Endothelial cell of umbilical vein (primary cell): ENCODE results near the gene LPAR6. TPM values are rescaled to one million over a fixed set of nuclear protein-coding genes. Genes with fewer than 3 reads are reported as not detected.

Source experiments
- BruUV-seq: library from RNA; stranded (reverse); fragments of 400-500 nt; replicated peaks from 2 replicates; lab custom pipeline; 2021; lab: Mats Ljungman, UMichigan
- CTCF ChIA-PET: fragments of 300-600, 350-600 bp; sonication (Branson Sonifier 250); formaldehyde crosslinking; loops from one replicate; lab custom pipeline; 2021; ENCODE audit warnings: antibody characterized with exemption, inconsistent platforms; lab: Charles Lee
- POLR2A ChIA-PET: fragments of 300-600, 350-600 bp; sonication (Branson Sonifier 250); formaldehyde crosslinking; loops from one replicate; lab custom pipeline; 2021; ENCODE audit warnings: antibody characterized with exemption, inconsistent platforms; lab: Charles Lee
- DNase-seq: peaks from one replicate; pipeline ENCODE4 v3.0.0-alpha.2; 2011; ENCODE audit warnings: low read depth, low spot score
- FAIRE-seq: peaks from 2 replicates; lab custom pipeline; 2011; peaks lifted over from hg19 to GRCh38; lab: Jason Lieb, UNC
- H2AFZ ChIP-seq: 2 replicates; pipeline ENCODE4 v1.6.0; 2012; ENCODE audit warnings: low read depth, low read length, control low read depth, inconsistent platforms
- H3K27ac ChIP-seq: 2 replicates; pipeline ENCODE4 v1.5.1; 2011; ENCODE audit warnings: low read depth, mild to moderate bottlenecking, control low read depth, low read length, moderate library complexity; ENCODE audit not compliant: insufficient read depth
- H3K27me3 ChIP-seq, 2 experiments: 2 replicates each; pipeline versions ENCODE4 v1.6.0 to v1.6.1; 2011; ENCODE audit warnings: low read length in 2 of 2, mixed read lengths in 1 of 2; ENCODE audit not compliant: control insufficient read depth in 2 of 2, insufficient read depth in 2 of 2
- H3K36me3 ChIP-seq, 2 experiments: 2 replicates in 1 of 2; 3 replicates in 1 of 2; pipeline ENCODE4 v1.5.1; 2011; ENCODE audit warnings: low read length in 2 of 2, mild to moderate bottlenecking in 1 of 2, moderate library complexity in 1 of 2; ENCODE audit not compliant: control insufficient read depth in 2 of 2, insufficient read depth in 2 of 2; ENCODE audit errors: extremely low read depth in 1 of 2
- H3K4me1 ChIP-seq: 3 replicates; pipeline ENCODE4 v1.5.1; 2011; ENCODE audit warnings: mild to moderate bottlenecking, low read length; ENCODE audit not compliant: control insufficient read depth, insufficient read depth; ENCODE audit errors: extremely low read depth
- H3K4me2 ChIP-seq: 2 replicates; pipeline ENCODE4 v1.6.1; 2011; ENCODE audit warnings: low read length, control low read depth, mixed read lengths; ENCODE audit not compliant: insufficient read depth
- H3K4me3 ChIP-seq, 3 experiments: fragments of 200-600 bp in 1 of 3; sonication (generic), shearing (Covaris generic) in 1 of 3; replicated peaks in 1 of 3; 2 replicates each; pipeline ENCODE4 v1.5.1; 2011 to 2016; ENCODE audit warnings: control low read depth in 3 of 3, low read length in 3 of 3, mild to moderate bottlenecking in 2 of 3, inconsistent platforms in 1 of 3, low read depth in 1 of 3, moderate library complexity in 1 of 3; ENCODE audit not compliant: insufficient read depth in 1 of 3
- H3K79me2 ChIP-seq: 2 replicates; pipeline ENCODE4 v1.6.0; 2012; ENCODE audit warnings: low read length, inconsistent platforms; ENCODE audit not compliant: control insufficient read depth, insufficient read depth
- H3K9ac ChIP-seq: replicated peaks from 2 replicates; pipeline ENCODE3; 2011; ENCODE audit warnings: low read length, control low read depth; ENCODE audit not compliant: insufficient read depth; ENCODE audit errors: extremely low read depth
- H3K9me1 ChIP-seq: replicated peaks from 3 replicates; pipeline ENCODE4 v1.6.0; 2011; ENCODE audit warnings: mild to moderate bottlenecking, low read length; ENCODE audit not compliant: control insufficient read depth, insufficient read depth; ENCODE audit errors: extremely low read depth
- H3K9me3 ChIP-seq: replicated peaks from 2 replicates; pipeline ENCODE4 v1.5.1; 2012; ENCODE audit warnings: low read length, inconsistent platforms; ENCODE audit not compliant: control insufficient read depth, insufficient read depth
- H4K20me1 ChIP-seq: replicated peaks from 2 replicates; pipeline ENCODE3; 2011; ENCODE audit warnings: mild to moderate bottlenecking, low read length; ENCODE audit not compliant: control insufficient read depth, insufficient read depth; ENCODE audit errors: extremely low read depth
- EZH2 ChIP-seq: IDR thresholded peaks from 2 replicates; pipeline ENCODE4 v1.6.1; 2012; ENCODE audit warnings: borderline replicate concordance, low read depth, mild to moderate bottlenecking, moderate library complexity, low read length, inconsistent platforms; ENCODE audit not compliant: severe bottlenecking
- FOS ChIP-seq: IDR thresholded peaks from 2 replicates; pipeline ENCODE4 v1.6.1; 2011; ENCODE audit warnings: mild to moderate bottlenecking, low read length, moderate library complexity, borderline replicate concordance; ENCODE audit not compliant: insufficient read depth
- GATA2 ChIP-seq: IDR thresholded peaks from 2 replicates; pipeline ENCODE4 v1.7.0; 2011; ENCODE audit warnings: low read depth, mild to moderate bottlenecking, moderate library complexity, mixed read lengths, low read length; ENCODE audit not compliant: insufficient read length, insufficient read depth
- MAX ChIP-seq: IDR thresholded peaks from 2 replicates; pipeline ENCODE4 v1.6.1; 2011; ENCODE audit not compliant: insufficient read depth, insufficient read length
- MYC ChIP-seq: IDR thresholded peaks from one replicate; pipeline ENCODE4 v1.6.1; 2011; ENCODE audit warnings: mild to moderate bottlenecking, low read depth, low read length
- POLR2A ChIP-seq: IDR thresholded peaks from 2 replicates; pipeline ENCODE4 v1.6.1; 2012; ENCODE audit warnings: low read depth, mild to moderate bottlenecking, control low read depth, low read length
- POLR2AphosphoS5 ChIP-seq: IDR thresholded peaks from 2 replicates; pipeline ENCODE4 v1.6.1; 2012; ENCODE audit warnings: low read depth, mild to moderate bottlenecking, control low read depth, low read length, moderate library complexity; ENCODE audit not compliant: insufficient read depth
- dilution Hi-C: fragments of 300-500 bp; cut with MboI; formaldehyde crosslinking; loops from one replicate; pipeline ENCODE4 v1.15.0; 2019; ENCODE audit warnings: low sequenced_read_pairs; ENCODE audit not compliant: extremely low pct_ligation_motif_present
- intact Hi-C: fragments of 100-400 bp; cut with micrococcal nuclease; formaldehyde crosslinking; loops from one replicate; pipeline ENCODE4 v1.10.0; 2022
- polyA plus RNA-seq, 4 experiments: library from polyadenylated mRNA; depleted of rRNA in 3 of 4; stranded (reverse) in 3 of 4; unstranded in 1 of 4; fragments of >200 nt; gene quantifications; 2 replicates each; pipeline versions ENCODE4 v1.2.1 to v1.2.3, GENCODE V29; 2011 to 2012; ENCODE audit warnings: missing spikeins in 1 of 4
- total RNA-seq: library from RNA; stranded (reverse); gene quantifications from 2 replicates; pipeline ENCODE4 v1.2.3, GENCODE V29; 2021

LPAR6 gene
- total and polyA plus RNA-seq, 2 donors (not counting 3 experiments of a cell fraction or from before 2014, with no cell fraction given): 14.5 to 22.9 TPM

- peaks cover 2% of the 10 kb centered on the region for H3K79me2 ChIP-seq
- peaks cover 44% of the 10 kb centered on the region for H3K4me1 ChIP-seq
- no peaks in the 10 kb centered on the region for H3K9me1 ChIP-seq
- H3K4me3 ChIP-seq: no peak overlapping the region
- H3K9ac ChIP-seq: peak overlapping the region; percentile 64
- intact Hi-C loops (no loop called here), dilution Hi-C loops (no loop called here)
- no peak overlapping the region for H2AFZ ChIP-seq
- no peak overlapping the region for H3K27ac ChIP-seq
- POLR2A ChIA-PET: no interaction called here
- no peaks in the 10 kb centered on the region for H3K27me3 ChIP-seq
- H4K20me1 ChIP-seq: no peaks in the 10 kb centered on the region
- no peak for DNase-seq
- TF ChIP-seq POLR2A (no peak), POLR2AphosphoS5 (no peak), GATA2 (no peak), FOS (no peak), MAX (no peak), MYC (no peak)
- CTCF ChIA-PET: interaction anchor here (1.0 to 4.3 kb wide), 5 partner anchors 10 to 178 kb away, joined by 3 to 74 read pairs (median 4); partner anchors contain the start of genes LPAR6 and RCBTB2
- BruUV-seq: no TSS peak
- no peaks in the 10 kb centered on the region for H3K9me3 ChIP-seq
- peak overlapping the region; percentile 86 for H3K4me2 ChIP-seq
- FAIRE-seq: no peak
- no peaks in the 10 kb centered on the region for H3K36me3 ChIP-seq
Measured at GRCh38 chr13:48402325-48402932, 10.5 kb downstream of the LPAR6 start.

GRCh38 chr13:48401480-48401879 is 11.4 kb downstream of the LPAR6 start:
- peak; percentile 75 for TF ChIP-seq GATA2
- no peak for TF ChIP-seq EZH2
- intact Hi-C loops: loop anchor here (1.0 to 2.0 kb wide), 5 partner anchors 10 to 179 kb away; no protein-coding TSS in a partner anchor
- Histone ChIP-seq H3K9me3 (no peaks in the 10 kb centered on the region), H3K79me2 (peaks cover 2% of the 10 kb centered on the region), H3K9me1 (no peaks in the 10 kb centered on the region), H3K27me3 (no peaks in the 10 kb centered on the region), H3K4me1 (peaks cover 44% of the 10 kb centered on the region), H3K27ac (peak overlapping the region; percentile 75), H4K20me1 (no peaks in the 10 kb centered on the region), H3K4me2 (peak overlapping the region; percentile 86), H2AFZ (no peak overlapping the region), H3K4me3 (peak overlapping the region in 1 of 3 experiments; percentile 26), H3K36me3 (no peaks in the 10 kb centered on the region), H3K9ac (peak overlapping the region; percentile 64)
- FAIRE-seq (no peak), DNase-seq (peak; percentile 59)
- dilution Hi-C loops: no loop called here
- no TSS peak for BruUV-seq
- ChIA-PET CTCF (interaction anchor here (0.7 to 4.3 kb wide), 15 partner anchors 11 to 368 kb away, joined by 3 to 74 read pairs (median 4); partner anchors contain the start of genes ITM2B, LPAR6 and RCBTB2), POLR2A (no interaction called here)
